Dermis microvascular lymphatic vessel endothelial cell (primary cell): ENCODE measurements around the gene TADA2A. TPM values are rescaled to one million over a fixed set of nuclear protein-coding genes. Genes with fewer than 3 reads are reported as not detected.
A peak's percentile ranks its signal among the peaks of the same experiment; 100 is the strongest.

ENCODE experiments used
- DNase-seq, 2 donors: peaks; one replicate each; pipeline versions ENCODE4 v3.0.0 to v3.0.0-alpha.2; 2010; ENCODE audit warnings: low read depth in 2 of 2
- total RNA-seq: library from RNA; depleted of rRNA; stranded (reverse); fragments of >200 nt; gene quantifications from 2 replicates; pipeline ENCODE4 v1.2.1, GENCODE V29; 2014

TADA2A gene
- total RNA-seq, 1 donor from 2014 or later, result 13.4 TPM

- no peak for DNase-seq
Observed at GRCh38 chr17:37521821-37522220, 115.1 kb downstream of the TADA2A start.

- no peak for DNase-seq
Observed at GRCh38 chr17:37523715-37524219, 117.1 kb downstream of the TADA2A start.

GRCh38 chr17:37527249-37527851 lies 120.7 kb downstream of the TADA2A start:
- DNase-seq, result peak; percentile 31 to 59

Other genes starting within 250 kb of the TADA2A start
- gene C17orf78, start 30.9 kb upstream of the TADA2A start, total RNA-seq, result not detected in 2 replicates
- gene ACACA, start 50 bp upstream of the TADA2A start, total RNA-seq, result 30.6 and 41.2 TPM in 2 replicates
- gene DUSP14, start 83.0 kb downstream of the TADA2A start, total RNA-seq, result 21.1 and 23.5 TPM in 2 replicates
- gene SYNRG, start 202.5 kb downstream of the TADA2A start, total RNA-seq, result 12.6 and 17.7 TPM in 2 replicates
- gene DDX52, start 236.6 kb downstream of the TADA2A start, total RNA-seq, result 21.8 and 23.0 TPM in 2 replicates